ENCODE data around the gene CLDN18. TPM values are rescaled to one million over a fixed set of nuclear protein-coding genes. Genes with fewer than 3 reads are reported as not detected.

The CLDN18 gene
- total and polyA plus RNA-seq, 10 of the 15 experiments (the other 5 are each of a cell fraction or from before 2014, with no cell fraction given), result 0.05 to 0.28 (median 0.18) TPM; not detected in 1

DNA sequence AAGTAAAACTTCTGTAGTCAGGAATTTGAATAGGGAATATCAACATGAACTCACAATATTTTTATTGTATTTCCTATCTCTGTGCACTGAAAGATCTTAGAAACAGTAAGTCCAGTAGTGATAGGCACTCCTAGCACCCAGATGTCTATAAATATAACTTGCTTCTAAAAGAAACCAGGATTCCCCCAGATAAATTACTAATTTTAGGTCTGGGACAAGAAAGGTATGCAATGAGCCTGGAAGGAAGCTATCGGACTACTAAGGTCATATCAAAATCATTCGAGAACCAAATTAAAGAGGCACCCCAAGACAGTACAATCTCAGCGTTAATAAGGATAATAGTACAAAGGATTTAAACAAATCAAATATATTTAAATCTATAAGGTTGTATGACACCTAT, 47.4 kb downstream of the CLDN18 start:
- no peak for TF ChIP-seq ZNF217 (IDR thresholded peaks at IDR 0.05)
- no peak for TF ChIP-seq IKZF1 (conservative IDR thresholded peaks at IDR 0.05)
- TF ChIP-seq CHD1 (IDR thresholded peaks at IDR 0.05; ENCODE audit: low read depth, low read length), result no peak
- TF ChIP-seq, protein P1, sequence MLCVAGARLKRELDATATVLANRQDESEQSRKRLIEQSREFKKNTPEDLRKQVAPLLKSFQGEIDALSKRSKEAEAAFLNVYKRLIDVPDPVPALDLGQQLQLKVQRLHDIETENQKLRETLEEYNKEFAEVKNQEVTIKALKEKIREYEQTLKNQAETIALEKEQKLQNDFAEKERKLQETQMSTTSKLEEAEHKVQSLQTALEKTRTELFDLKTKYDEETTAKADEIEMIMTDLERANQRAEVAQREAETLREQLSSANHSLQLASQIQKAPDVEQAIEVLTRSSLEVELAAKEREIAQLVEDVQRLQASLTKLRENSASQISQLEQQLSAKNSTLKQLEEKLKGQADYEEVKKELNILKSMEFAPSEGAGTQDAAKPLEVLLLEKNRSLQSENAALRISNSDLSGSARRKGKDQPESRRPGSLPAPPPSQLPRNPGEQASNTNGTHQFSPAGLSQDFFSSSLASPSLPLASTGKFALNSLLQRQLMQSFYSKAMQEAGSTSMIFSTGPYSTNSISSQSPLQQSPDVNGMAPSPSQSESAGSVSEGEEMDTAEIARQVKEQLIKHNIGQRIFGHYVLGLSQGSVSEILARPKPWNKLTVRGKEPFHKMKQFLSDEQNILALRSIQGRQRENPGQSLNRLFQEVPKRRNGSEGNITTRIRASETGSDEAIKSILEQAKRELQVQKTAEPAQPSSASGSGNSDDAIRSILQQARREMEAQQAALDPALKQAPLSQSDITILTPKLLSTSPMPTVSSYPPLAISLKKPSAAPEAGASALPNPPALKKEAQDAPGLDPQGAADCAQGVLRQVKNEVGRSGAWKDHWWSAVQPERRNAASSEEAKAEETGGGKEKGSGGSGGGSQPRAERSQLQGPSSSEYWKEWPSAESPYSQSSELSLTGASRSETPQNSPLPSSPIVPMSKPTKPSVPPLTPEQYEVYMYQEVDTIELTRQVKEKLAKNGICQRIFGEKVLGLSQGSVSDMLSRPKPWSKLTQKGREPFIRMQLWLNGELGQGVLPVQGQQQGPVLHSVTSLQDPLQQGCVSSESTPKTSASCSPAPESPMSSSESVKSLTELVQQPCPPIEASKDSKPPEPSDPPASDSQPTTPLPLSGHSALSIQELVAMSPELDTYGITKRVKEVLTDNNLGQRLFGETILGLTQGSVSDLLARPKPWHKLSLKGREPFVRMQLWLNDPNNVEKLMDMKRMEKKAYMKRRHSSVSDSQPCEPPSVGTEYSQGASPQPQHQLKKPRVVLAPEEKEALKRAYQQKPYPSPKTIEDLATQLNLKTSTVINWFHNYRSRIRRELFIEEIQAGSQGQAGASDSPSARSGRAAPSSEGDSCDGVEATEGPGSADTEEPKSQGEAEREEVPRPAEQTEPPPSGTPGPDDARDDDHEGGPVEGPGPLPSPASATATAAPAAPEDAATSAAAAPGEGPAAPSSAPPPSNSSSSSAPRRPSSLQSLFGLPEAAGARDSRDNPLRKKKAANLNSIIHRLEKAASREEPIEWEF (IDR thresholded peaks at IDR 0.05; ENCODE audit: insufficient replicate concordance, low read depth, low read length), result no peak
- no peak for TF ChIP-seq NRF1 (conservative IDR thresholded peaks at IDR 0.05; ENCODE audit: low read depth, low read length)
- no peak for TF ChIP-seq TCF7 (IDR thresholded peaks at IDR 0.05; ENCODE audit: borderline replicate concordance)
- TF ChIP-seq SIX5 (IDR thresholded peaks at IDR 0.05; ENCODE audit: low read depth, low read length, severe bottlenecking), result no peak
- TF ChIP-seq BACH1 (IDR thresholded peaks at IDR 0.05; ENCODE audit: borderline replicate concordance), result no peak
- TF ChIP-seq, protein P2, sequence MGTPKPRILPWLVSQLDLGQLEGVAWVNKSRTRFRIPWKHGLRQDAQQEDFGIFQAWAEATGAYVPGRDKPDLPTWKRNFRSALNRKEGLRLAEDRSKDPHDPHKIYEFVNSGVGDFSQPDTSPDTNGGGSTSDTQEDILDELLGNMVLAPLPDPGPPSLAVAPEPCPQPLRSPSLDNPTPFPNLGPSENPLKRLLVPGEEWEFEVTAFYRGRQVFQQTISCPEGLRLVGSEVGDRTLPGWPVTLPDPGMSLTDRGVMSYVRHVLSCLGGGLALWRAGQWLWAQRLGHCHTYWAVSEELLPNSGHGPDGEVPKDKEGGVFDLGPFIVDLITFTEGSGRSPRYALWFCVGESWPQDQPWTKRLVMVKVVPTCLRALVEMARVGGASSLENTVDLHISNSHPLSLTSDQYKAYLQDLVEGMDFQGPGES (IDR thresholded peaks at IDR 0.05), result no peak
- TF ChIP-seq TCF12 (IDR thresholded peaks at IDR 0.05; ENCODE audit: low read depth, low read length), result no peak
- no peak for TF ChIP-seq NR2C1 (IDR thresholded peaks at IDR 0.05)
- no peak for TF ChIP-seq EZH2 (IDR thresholded peaks at IDR 0.05; ENCODE audit: borderline replicate concordance, control insufficient read depth, low read depth, low read length)
- no peak for TF ChIP-seq SREBF2 (IDR thresholded peaks at IDR 0.05; ENCODE audit: low read length)
- no peak for TF ChIP-seq POLR2AphosphoS2 (IDR thresholded peaks at IDR 0.05; ENCODE audit: low read depth, low read length)
- TF ChIP-seq YY1 (IDR thresholded peaks at IDR 0.05; ENCODE audit: low read depth, low read length), result no peak
- CTCF ChIA-PET, result interaction anchor here (1.1 to 1.5 kb wide), 3 partner anchors 10 to 951 kb away, joined by 3 to 6 read pairs (median 5); no protein-coding TSS in a partner anchor

More for the DNA sequence above, 47.4 kb downstream of the CLDN18 start:
- DNase-seq (ENCODE audit: low read depth, low spot score) (no peak), FAIRE-seq (no peak), ATAC-seq (no peak)
- intact Hi-C loops (cut with micrococcal nuclease; ENCODE audit: unreplicated experiment), result no loop called here
- Histone ChIP-seq H3K4me3 (no peak overlapping the region), H3K27ac (ENCODE audit: control insufficient read depth, insufficient read depth) (no peak overlapping the region), H2AFZ (ENCODE audit: control insufficient read depth, low read depth, low read length) (no peak overlapping the region), H3K27me3 (replicated peaks in 1 of 2; ENCODE audit: control insufficient read depth in 2 of 2, insufficient read depth in 2 of 2, low read length in 1 of 2) (no peaks in the 10 kb centered on the region), H3K4me1 (ENCODE audit: control insufficient read depth, insufficient read depth, low read length) (peaks cover 16% of the 10 kb centered on the region), H3K36me3 (ENCODE audit: control insufficient read depth in 2 of 2, insufficient read depth in 2 of 2, low read length in 1 of 2) (no peaks in the 10 kb centered on the region), H3K9ac (ENCODE audit: control insufficient read depth, insufficient read depth, low read length) (no peak overlapping the region), H3K4me2 (ENCODE audit: control insufficient read depth, insufficient read depth) (no peak overlapping the region), H4K20me1 (ENCODE audit: control insufficient read depth, insufficient read depth) (no peaks in the 10 kb centered on the region), H3K79me2 (ENCODE audit: control insufficient read depth, insufficient read depth, low read length) (no peaks in the 10 kb centered on the region), H3K9me3 (replicated peaks; ENCODE audit: control insufficient read depth, insufficient read depth, low read length) (no peaks in the 10 kb centered on the region)
- SMC1A ChIA-PET (ENCODE audit: uncharacterized antibody, unreplicated experiment), result interaction anchor here (1.0 kb wide), 1 partner anchor 947 kb away, joined by 3 read pairs; no protein-coding TSS in a partner anchor
- 93% methylated on average over 3 of the region's 3 CpGs for WGBS (ENCODE audit: insufficient coverage, insufficient replicate concordance, low lambda C conversion rate, missing lambda C conversion rate)
- POLR2A ChIA-PET, result interaction anchor here (0.7 to 1.2 kb wide), 2 partner anchors 8 to 1861 kb away, joined by 3 to 5 read pairs; no protein-coding TSS in a partner anchor
- RAD21 ChIA-PET (ENCODE audit: unreplicated experiment), result no interaction called here
- in situ Hi-C loops (cut with MboI), result no loop called here
- no TSS peak for BruUV-seq (replicated peaks)

Measured in GM12878 (cell line).